OCI-LY1 (cell line): ENCODE data around the gene SRR.

Source experiments
- H2AFZ ChIP-seq: fragments of 200-600 bp; sonication (generic), shearing (Covaris generic); 2 replicates; pipeline ENCODE4 v1.6.0; 2014; ENCODE audit warnings: antibody characterized with exemption, mild to moderate bottlenecking, low read length
- H3F3A ChIP-seq: fragments of 200-600 bp; sonication (generic), shearing (Covaris generic); 2 replicates; pipeline ENCODE4 v1.6.0; 2014; ENCODE audit warnings: mild to moderate bottlenecking, antibody characterized with exemption, low read length, moderate library complexity; ENCODE audit not compliant: insufficient read depth
- H3K27ac ChIP-seq: fragments of 200-600 bp; sonication (generic); 2 replicates; pipeline ENCODE4 v1.5.1; 2014; ENCODE audit warnings: low read length, mixed run types, mild to moderate bottlenecking, low read depth; ENCODE audit not compliant: poor library complexity, severe bottlenecking
- H3K27me3 ChIP-seq: fragments of 200-600 bp; sonication (generic); 2 replicates; pipeline ENCODE4 v1.6.0; 2014; ENCODE audit warnings: antibody characterized with exemption, mild to moderate bottlenecking, low read length, moderate library complexity; ENCODE audit not compliant: insufficient read depth
- H3K36me3 ChIP-seq: fragments of 200-600 bp; sonication (generic); 2 replicates; pipeline ENCODE4 v1.6.1; 2014; ENCODE audit warnings: mild to moderate bottlenecking, antibody characterized with exemption, low read length, moderate library complexity, mixed read lengths; ENCODE audit not compliant: insufficient read depth
- H3K4me1 ChIP-seq: fragments of 200-600 bp; sonication (generic); 2 replicates; pipeline ENCODE4 v1.5.1; 2014; ENCODE audit warnings: mild to moderate bottlenecking, low read length, moderate library complexity; ENCODE audit not compliant: insufficient read depth, severe bottlenecking
- H3K4me2 ChIP-seq: fragments of 200-600 bp; sonication (generic), shearing (Covaris generic); 2 replicates; pipeline ENCODE4 v1.6.1; 2014; ENCODE audit warnings: low read length
- H3K4me3 ChIP-seq: fragments of 200-600 bp; sonication (generic); 2 replicates; pipeline ENCODE4 v1.5.1; 2014; ENCODE audit warnings: low read length, low read depth, mild to moderate bottlenecking, mixed read lengths; ENCODE audit not compliant: poor library complexity, severe bottlenecking
- H3K79me2 ChIP-seq: fragments of 200-600 bp; shearing (Covaris generic); 2 replicates; pipeline ENCODE4 v1.6.1; 2016; ENCODE audit warnings: mixed run types, low read length, mixed read lengths; ENCODE audit not compliant: insufficient read depth
- H3K9ac ChIP-seq: fragments of 200-600 bp; sonication (generic), shearing (Covaris generic); 2 replicates; pipeline ENCODE4 v1.6.1; 2014; ENCODE audit warnings: mild to moderate bottlenecking, low read length, mixed read lengths
- H3K9me2 ChIP-seq: fragments of 200-600 bp; sonication (generic), shearing (Covaris generic); 2 replicates; pipeline ENCODE4 v1.6.1; 2014; ENCODE audit warnings: low read depth, mild to moderate bottlenecking, low read length, mixed read lengths
- H3K9me3 ChIP-seq: fragments of 200-600 bp; shearing (Covaris generic); 2 replicates; pipeline ENCODE4 v1.6.1; 2014; ENCODE audit warnings: low read length, mixed read lengths
- H4K20me1 ChIP-seq: fragments of 200-600 bp; sonication (generic), shearing (Covaris generic); 2 replicates; pipeline ENCODE4 v1.6.0; 2016; ENCODE audit warnings: mild to moderate bottlenecking, low read length; ENCODE audit not compliant: insufficient read depth
- CTCF ChIP-seq: fragments of 200-600 bp; sonication (generic), shearing (Covaris generic); IDR thresholded peaks from 2 replicates; pipeline ENCODE4 v1.5.1; 2017; ENCODE audit warnings: mild to moderate bottlenecking, antibody characterized with exemption, low read length, moderate library complexity, mixed read lengths
- EZH2 ChIP-seq: fragments of 200-600 bp; sonication (generic), shearing (Covaris generic); IDR thresholded peaks from 2 replicates; pipeline ENCODE4 v1.8.0; 2017; ENCODE audit warnings: borderline replicate concordance, mixed run types, mild to moderate bottlenecking, antibody characterized with exemption, low read length, moderate library complexity, mixed read lengths

Gene SRR

GRCh38 chr17:2336852-2337543 is 33.2 kb downstream of the SRR start, which contains the start of gene SGSM2:
TSS of gene SGSM2 (plus strand) at chr17:2337501. CDS start at chr17:2337689, 188 bp downstream.
- Histone ChIP-seq H3K79me2 (peaks cover 15% of the 10 kb centered on the region), H4K20me1 (no peaks in the 10 kb centered on the region), H3K9me2 (no peaks in the 10 kb centered on the region), H3K4me2 (peak within 1 kb of the TSS; percentile 93), H3K36me3 (peaks cover 47% of the 10 kb centered on the region), H3K27me3 (no peaks in the 10 kb centered on the region), H3K27ac (peak within 1 kb of the TSS; percentile 83), H3K9me3 (no peaks in the 10 kb centered on the region), H3K4me3 (peak within 1 kb of the TSS; percentile 91), H3K4me1 (peaks cover 23% of the 10 kb centered on the region), H2AFZ (no peak within 1 kb of the TSS; the same call in 1 of the 2 replicates), H3F3A (no peaks in the 10 kb centered on the region), H3K9ac (peak within 1 kb of the TSS; percentile 94)
- TF ChIP-seq CTCF, result no peak
- no peak for TF ChIP-seq EZH2

GRCh38 chr17:2337544-2338314 is 34.0 kb downstream of the SRR start:
- Histone ChIP-seq H3K4me1 (peaks cover 23% of the 10 kb centered on the region), H3K9me2 (no peaks in the 10 kb centered on the region), H3K36me3 (peaks cover 45% of the 10 kb centered on the region), H3K4me2 (peak overlapping the region; percentile 58), H2AFZ (no peak overlapping the region), H4K20me1 (no peaks in the 10 kb centered on the region), H3K9ac (peak overlapping the region; percentile 94), H3K27ac (no peak overlapping the region), H3K4me3 (peak overlapping the region; percentile 91), H3K79me2 (peaks cover 15% of the 10 kb centered on the region), H3F3A (no peaks in the 10 kb centered on the region), H3K9me3 (no peaks in the 10 kb centered on the region), H3K27me3 (no peaks in the 10 kb centered on the region)
- TF ChIP-seq CTCF, result no peak
- TF ChIP-seq EZH2, result no peak

- Histone ChIP-seq H3K4me3 (peak overlapping the region; percentile 91), H3K27ac (no peak overlapping the region), H3F3A (no peaks in the 10 kb centered on the region), H3K27me3 (no peaks in the 10 kb centered on the region), H3K9me3 (no peaks in the 10 kb centered on the region), H3K9me2 (no peaks in the 10 kb centered on the region), H3K9ac (peak overlapping the region; percentile 94), H3K4me2 (peak overlapping the region; percentile 58), H3K4me1 (peaks cover 23% of the 10 kb centered on the region), H3K79me2 (peaks cover 15% of the 10 kb centered on the region), H2AFZ (no peak overlapping the region), H3K36me3 (peaks cover 45% of the 10 kb centered on the region), H4K20me1 (no peaks in the 10 kb centered on the region)
- TF ChIP-seq CTCF (no peak), EZH2 (no peak)
These were observed 34.5 kb downstream of the SRR start for GRCh38 chr17:2338315-2338657.
